Measurements from ENCODE around the gene TMEM167B. TPM values are rescaled to one million over a fixed set of nuclear protein-coding genes. Genes with fewer than 3 reads are reported as not detected.
A peak's percentile ranks its signal among the peaks of the same experiment; 100 is the strongest.

The TMEM167B gene
- total RNA-seq, 1 donor from 2014 or later, result 22.1 TPM

DNA sequence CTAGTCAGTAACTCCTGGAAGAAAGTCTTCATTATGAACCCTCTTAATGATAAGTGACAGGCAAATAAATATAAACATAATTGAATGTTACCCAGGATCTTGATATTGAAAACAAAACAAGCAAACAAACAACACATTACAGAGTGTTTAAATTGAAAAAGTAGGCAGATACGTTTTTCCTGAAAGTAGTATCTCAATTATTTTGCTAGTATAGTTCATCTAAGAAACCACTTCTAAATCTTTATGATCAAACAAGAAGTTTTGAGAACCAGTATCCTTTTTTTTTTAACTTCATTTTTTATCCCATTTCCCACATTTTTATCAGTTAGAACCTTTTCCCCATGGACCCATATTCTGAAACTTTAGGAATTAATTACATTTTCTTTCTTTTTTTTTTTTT lies 45.0 kb upstream of the TMEM167B start:
- H3K79me2 ChIP-seq (ENCODE audit: low read depth), result peaks cover 2% of the 10 kb centered on the region
- H4K20me1 ChIP-seq (ENCODE audit: low read depth), result no peaks in the 10 kb centered on the region
- no peak overlapping the region for H3K4me3 Mint-ChIP-seq
- H3F3A ChIP-seq (ENCODE audit: low read depth), result peaks cover 18% of the 10 kb centered on the region
- no peaks in the 10 kb centered on the region for H3K36me3 ChIP-seq
- H3K27me3 Mint-ChIP-seq (ENCODE audit: insufficient read depth, low read depth), result peaks cover 4% of the 10 kb centered on the region
- H3K4me2 ChIP-seq, result no peak overlapping the region
- H3K4me1 Mint-ChIP-seq, result peaks cover 8% of the 10 kb centered on the region
- H3K9me3 ChIP-seq (ENCODE audit: low read depth), result no peaks in the 10 kb centered on the region
- H3K9ac ChIP-seq, result no peak overlapping the region
- no peak overlapping the region for H3K27ac Mint-ChIP-seq
- TF ChIP-seq EZH2phosphoT487 (IDR thresholded peaks at IDR 0.05), result no peak
- TF ChIP-seq EZH2 (IDR thresholded peaks at IDR 0.05), result no peak
- TF ChIP-seq, protein P1, sequence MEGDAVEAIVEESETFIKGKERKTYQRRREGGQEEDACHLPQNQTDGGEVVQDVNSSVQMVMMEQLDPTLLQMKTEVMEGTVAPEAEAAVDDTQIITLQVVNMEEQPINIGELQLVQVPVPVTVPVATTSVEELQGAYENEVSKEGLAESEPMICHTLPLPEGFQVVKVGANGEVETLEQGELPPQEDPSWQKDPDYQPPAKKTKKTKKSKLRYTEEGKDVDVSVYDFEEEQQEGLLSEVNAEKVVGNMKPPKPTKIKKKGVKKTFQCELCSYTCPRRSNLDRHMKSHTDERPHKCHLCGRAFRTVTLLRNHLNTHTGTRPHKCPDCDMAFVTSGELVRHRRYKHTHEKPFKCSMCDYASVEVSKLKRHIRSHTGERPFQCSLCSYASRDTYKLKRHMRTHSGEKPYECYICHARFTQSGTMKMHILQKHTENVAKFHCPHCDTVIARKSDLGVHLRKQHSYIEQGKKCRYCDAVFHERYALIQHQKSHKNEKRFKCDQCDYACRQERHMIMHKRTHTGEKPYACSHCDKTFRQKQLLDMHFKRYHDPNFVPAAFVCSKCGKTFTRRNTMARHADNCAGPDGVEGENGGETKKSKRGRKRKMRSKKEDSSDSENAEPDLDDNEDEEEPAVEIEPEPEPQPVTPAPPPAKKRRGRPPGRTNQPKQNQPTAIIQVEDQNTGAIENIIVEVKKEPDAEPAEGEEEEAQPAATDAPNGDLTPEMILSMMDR (IDR thresholded peaks at IDR 0.05), result no peak
- no peak overlapping the region for H3K4me3 ChIP-seq
- peaks cover 5% of the 10 kb centered on the region for H3K27me3 ChIP-seq
- H3K27ac ChIP-seq, result no peak overlapping the region
- no peaks in the 10 kb centered on the region for H3K9me3 Mint-ChIP-seq
- H3K36me3 Mint-ChIP-seq, result no peaks in the 10 kb centered on the region
- H2AFZ ChIP-seq (replicated peaks), result no peak overlapping the region
- no peak for DNase-seq (ENCODE audit: low spot score)
- H3K4me1 ChIP-seq, result peaks cover 2% of the 10 kb centered on the region

GRCh38 chr1:109046671-109047070 lies 43.9 kb upstream of the TMEM167B start:
- H3K4me3 ChIP-seq, result no peak overlapping the region
- no peak overlapping the region for H2AFZ ChIP-seq (replicated peaks)
- peaks cover 5% of the 10 kb centered on the region for H3K27me3 ChIP-seq
- H3K27ac Mint-ChIP-seq, result no peak overlapping the region
- no peaks in the 10 kb centered on the region for H3K9me3 Mint-ChIP-seq
- no peaks in the 10 kb centered on the region for H3K36me3 ChIP-seq
- H3K27ac ChIP-seq, result no peak overlapping the region
- no peak overlapping the region for H3K4me3 Mint-ChIP-seq
- no peaks in the 10 kb centered on the region for H3K9me3 ChIP-seq (ENCODE audit: low read depth)
- H3K4me1 ChIP-seq, result no peaks in the 10 kb centered on the region
- peaks cover 7% of the 10 kb centered on the region for H3F3A ChIP-seq (ENCODE audit: low read depth)
- peaks cover 4% of the 10 kb centered on the region for H3K27me3 Mint-ChIP-seq (ENCODE audit: insufficient read depth, low read depth)
- H4K20me1 ChIP-seq (ENCODE audit: low read depth), result no peaks in the 10 kb centered on the region
- no peak overlapping the region for H3K9ac ChIP-seq
- H3K4me1 Mint-ChIP-seq, result peaks cover 4% of the 10 kb centered on the region
- DNase-seq (ENCODE audit: low spot score), result no peak
- no peaks in the 10 kb centered on the region for H3K79me2 ChIP-seq (ENCODE audit: low read depth)
- no peaks in the 10 kb centered on the region for H3K36me3 Mint-ChIP-seq
- H3K4me2 ChIP-seq, result no peak overlapping the region
- TF ChIP-seq, protein P1 (IDR thresholded peaks at IDR 0.05), result no peak
- TF ChIP-seq EZH2phosphoT487 (IDR thresholded peaks at IDR 0.05), result no peak
- no peak for TF ChIP-seq EZH2 (IDR thresholded peaks at IDR 0.05)

- Histone ChIP-seq H2AFZ (replicated peaks) (no peak overlapping the region), H4K20me1 (ENCODE audit: low read depth) (no peaks in the 10 kb centered on the region), H3K4me1 (no peaks in the 10 kb centered on the region), H3K27me3 (peaks cover 5% of the 10 kb centered on the region), H3K4me2 (no peak overlapping the region), H3K36me3 (no peaks in the 10 kb centered on the region), H3K9ac (no peak overlapping the region), H3K4me3 (no peak overlapping the region), H3F3A (ENCODE audit: low read depth) (peaks cover 4% of the 10 kb centered on the region), H3K9me3 (ENCODE audit: low read depth) (no peaks in the 10 kb centered on the region), H3K27ac (no peak overlapping the region), H3K79me2 (ENCODE audit: low read depth) (no peaks in the 10 kb centered on the region)
- no peak for TF ChIP-seq EZH2phosphoT487 (IDR thresholded peaks at IDR 0.05)
- no peak for TF ChIP-seq EZH2 (IDR thresholded peaks at IDR 0.05)
- TF ChIP-seq, protein P1 (IDR thresholded peaks at IDR 0.05), result no peak
- no peaks in the 10 kb centered on the region for H3K36me3 Mint-ChIP-seq
- H3K9me3 Mint-ChIP-seq, result no peaks in the 10 kb centered on the region
- no peak for DNase-seq (ENCODE audit: low spot score)
- H3K27ac Mint-ChIP-seq, result no peak overlapping the region
- H3K4me1 Mint-ChIP-seq, result peaks cover 3% of the 10 kb centered on the region
- peaks cover 4% of the 10 kb centered on the region for H3K27me3 Mint-ChIP-seq (ENCODE audit: insufficient read depth, low read depth)
- H3K4me3 Mint-ChIP-seq, result peak overlapping the region; percentile 48
These were observed 43.2 kb upstream of the TMEM167B start for GRCh38 chr1:109047339-109047738.
